GM23338 (cell line): ENCODE measurements around the gene ITGB5. TPM values are rescaled to one million over a fixed set of nuclear protein-coding genes. Genes with fewer than 3 reads are reported as not detected.

ENCODE experiments used
- ATAC-seq: fragments of 200-7000 bp; cut with Tn5 transposase; 3 replicates; pipeline ENCODE4 v1.9.1; 2020
- DNase-seq: peaks from one replicate; pipeline ENCODE4 v3.0.0-alpha.2; 2015; ENCODE audit warnings: low spot score
- H2AFZ ChIP-seq: fragments of 200-600 bp; sonication (generic); 2 replicates; pipeline ENCODE4 v1.8.0; 2016; ENCODE audit warnings: antibody characterized with exemption, mild to moderate bottlenecking, moderate library complexity
- H3F3A ChIP-seq: fragments of 200-600 bp; sonication (generic); replicated peaks from 2 replicates; pipeline ENCODE4 v1.8.0; 2017; ENCODE audit warnings: antibody characterized with exemption, mixed run types, low read depth
- H3K27ac ChIP-seq: fragments of 200-600 bp; sonication (generic); 2 replicates; pipeline ENCODE4 v1.6.1; 2016; ENCODE audit warnings: low read depth
- H3K27me3 ChIP-seq: fragments of 200-600 bp; sonication (generic); 2 replicates; pipeline ENCODE4 v1.8.0; 2016; ENCODE audit warnings: mild to moderate bottlenecking, mixed run types, moderate library complexity; ENCODE audit not compliant: insufficient read depth
- H3K36me3 ChIP-seq: fragments of 200-600 bp; sonication (generic); 2 replicates; pipeline ENCODE4 v1.8.0; 2016; ENCODE audit warnings: mild to moderate bottlenecking; ENCODE audit not compliant: insufficient read depth
- H3K4me1 ChIP-seq: fragments of 200-600 bp; sonication (generic); 2 replicates; pipeline ENCODE4 v1.8.0; 2016; ENCODE audit warnings: mild to moderate bottlenecking, moderate library complexity; ENCODE audit not compliant: insufficient read depth
- H3K4me2 ChIP-seq: fragments of 200-600 bp; sonication (generic); 2 replicates; pipeline ENCODE4 v1.7.1; 2017; ENCODE audit warnings: mixed run types
- H3K4me3 ChIP-seq: fragments of 200-600 bp; sonication (generic); 2 replicates; pipeline ENCODE4 v1.6.1; 2016; ENCODE audit warnings: mixed run types
- H3K79me2 ChIP-seq: fragments of 200-600 bp; sonication (generic); replicated peaks from 2 replicates; pipeline ENCODE4 v1.8.0; 2017; ENCODE audit warnings: mild to moderate bottlenecking; ENCODE audit not compliant: insufficient read depth
- H3K9me2 ChIP-seq: fragments of 200-600 bp; sonication (generic); 2 replicates; pipeline ENCODE4 v1.8.0; 2017; ENCODE audit not compliant: insufficient read depth
- H4K20me1 ChIP-seq: fragments of 200-600 bp; sonication (generic); replicated peaks from 2 replicates; pipeline ENCODE4 v1.8.0; 2017; ENCODE audit warnings: mild to moderate bottlenecking; ENCODE audit not compliant: insufficient read depth
- H3K27ac Mint-ChIP-seq: 2 replicates; pipeline ENCODE4 v1.8.0; 2020; ENCODE audit warnings: inconsistent platforms, mild to moderate bottlenecking, moderate library complexity, mixed read lengths
- H3K27me3 Mint-ChIP-seq: 3 replicates; pipeline ENCODE4 v1.8.0; 2022; ENCODE audit warnings: low read depth, mild to moderate bottlenecking, moderate library complexity, mixed read lengths, inconsistent platforms; ENCODE audit not compliant: insufficient read depth, poor library complexity
- H3K36me3 Mint-ChIP-seq: 3 replicates; pipeline ENCODE4 v1.8.0; 2021; ENCODE audit warnings: low read depth, mild to moderate bottlenecking, inconsistent platforms, moderate library complexity, mixed read lengths
- H3K4me1 Mint-ChIP-seq: 3 replicates; pipeline ENCODE4 v1.8.0; 2020; ENCODE audit warnings: mild to moderate bottlenecking, inconsistent platforms, mixed read lengths
- H3K4me3 Mint-ChIP-seq: 3 replicates; pipeline ENCODE4 v1.8.0; 2021; ENCODE audit warnings: moderate library complexity, mild to moderate bottlenecking, inconsistent platforms, mixed read lengths
- H3K9me3 Mint-ChIP-seq: 3 replicates; pipeline ENCODE4 v1.8.0; 2020; ENCODE audit warnings: moderate library complexity, mild to moderate bottlenecking, inconsistent platforms, mixed read lengths
- REST ChIP-seq: IDR thresholded peaks from one replicate; pipeline ENCODE4 v1.6.1; 2018; ENCODE audit warnings: antibody characterized with exemption; ENCODE audit not compliant: unreplicated experiment
- polyA plus RNA-seq: library from polyadenylated mRNA; unstranded; fragments of >200 nt; fragmentation: Nextera tagmentation; extraction: Ambion mirVana; gene quantifications from 2 replicates; pipeline ENCODE4 v1.2.1, GENCODE V29; 2016
- total RNA-seq: library from RNA; depleted of rRNA; stranded (reverse); fragments of >200 nt; shearing (Covaris generic); gene quantifications from 2 replicates; pipeline ENCODE4 v1.2.3, GENCODE V29; 2014
- TF ChIP-seq, protein P1 (sequence below), 2 experiments: fragments of 200-600 bp in 1 of 2; sonication (generic) in 1 of 2; conservative IDR thresholded peaks; 2 replicates each; pipeline versions ENCODE4 v1.5.1 to v1.6.1; 2016 to 2017; ENCODE audit warnings: antibody characterized with exemption in 2 of 2, low read depth in 2 of 2, mild to moderate bottlenecking in 2 of 2, moderate library complexity in 1 of 2
- TF ChIP-seq, protein P2 (sequence below): fragments of 250-450 bp; sonication (Bioruptor Pico); IDR thresholded peaks from 2 replicates; pipeline ENCODE4 v1.5.0; 2020; ENCODE audit warnings: mild to moderate bottlenecking, moderate library complexity

The ITGB5 gene
- total and polyA plus RNA-seq, 2 experiments from 2014 or later, result 68.2 to 269 TPM

- TF ChIP-seq, protein P1, sequence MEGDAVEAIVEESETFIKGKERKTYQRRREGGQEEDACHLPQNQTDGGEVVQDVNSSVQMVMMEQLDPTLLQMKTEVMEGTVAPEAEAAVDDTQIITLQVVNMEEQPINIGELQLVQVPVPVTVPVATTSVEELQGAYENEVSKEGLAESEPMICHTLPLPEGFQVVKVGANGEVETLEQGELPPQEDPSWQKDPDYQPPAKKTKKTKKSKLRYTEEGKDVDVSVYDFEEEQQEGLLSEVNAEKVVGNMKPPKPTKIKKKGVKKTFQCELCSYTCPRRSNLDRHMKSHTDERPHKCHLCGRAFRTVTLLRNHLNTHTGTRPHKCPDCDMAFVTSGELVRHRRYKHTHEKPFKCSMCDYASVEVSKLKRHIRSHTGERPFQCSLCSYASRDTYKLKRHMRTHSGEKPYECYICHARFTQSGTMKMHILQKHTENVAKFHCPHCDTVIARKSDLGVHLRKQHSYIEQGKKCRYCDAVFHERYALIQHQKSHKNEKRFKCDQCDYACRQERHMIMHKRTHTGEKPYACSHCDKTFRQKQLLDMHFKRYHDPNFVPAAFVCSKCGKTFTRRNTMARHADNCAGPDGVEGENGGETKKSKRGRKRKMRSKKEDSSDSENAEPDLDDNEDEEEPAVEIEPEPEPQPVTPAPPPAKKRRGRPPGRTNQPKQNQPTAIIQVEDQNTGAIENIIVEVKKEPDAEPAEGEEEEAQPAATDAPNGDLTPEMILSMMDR (conservative IDR thresholded peaks at IDR 0.05; ENCODE audit: low read depth in 2 of 2), result peak; percentile 38 to 65
- TF ChIP-seq, protein P2, sequence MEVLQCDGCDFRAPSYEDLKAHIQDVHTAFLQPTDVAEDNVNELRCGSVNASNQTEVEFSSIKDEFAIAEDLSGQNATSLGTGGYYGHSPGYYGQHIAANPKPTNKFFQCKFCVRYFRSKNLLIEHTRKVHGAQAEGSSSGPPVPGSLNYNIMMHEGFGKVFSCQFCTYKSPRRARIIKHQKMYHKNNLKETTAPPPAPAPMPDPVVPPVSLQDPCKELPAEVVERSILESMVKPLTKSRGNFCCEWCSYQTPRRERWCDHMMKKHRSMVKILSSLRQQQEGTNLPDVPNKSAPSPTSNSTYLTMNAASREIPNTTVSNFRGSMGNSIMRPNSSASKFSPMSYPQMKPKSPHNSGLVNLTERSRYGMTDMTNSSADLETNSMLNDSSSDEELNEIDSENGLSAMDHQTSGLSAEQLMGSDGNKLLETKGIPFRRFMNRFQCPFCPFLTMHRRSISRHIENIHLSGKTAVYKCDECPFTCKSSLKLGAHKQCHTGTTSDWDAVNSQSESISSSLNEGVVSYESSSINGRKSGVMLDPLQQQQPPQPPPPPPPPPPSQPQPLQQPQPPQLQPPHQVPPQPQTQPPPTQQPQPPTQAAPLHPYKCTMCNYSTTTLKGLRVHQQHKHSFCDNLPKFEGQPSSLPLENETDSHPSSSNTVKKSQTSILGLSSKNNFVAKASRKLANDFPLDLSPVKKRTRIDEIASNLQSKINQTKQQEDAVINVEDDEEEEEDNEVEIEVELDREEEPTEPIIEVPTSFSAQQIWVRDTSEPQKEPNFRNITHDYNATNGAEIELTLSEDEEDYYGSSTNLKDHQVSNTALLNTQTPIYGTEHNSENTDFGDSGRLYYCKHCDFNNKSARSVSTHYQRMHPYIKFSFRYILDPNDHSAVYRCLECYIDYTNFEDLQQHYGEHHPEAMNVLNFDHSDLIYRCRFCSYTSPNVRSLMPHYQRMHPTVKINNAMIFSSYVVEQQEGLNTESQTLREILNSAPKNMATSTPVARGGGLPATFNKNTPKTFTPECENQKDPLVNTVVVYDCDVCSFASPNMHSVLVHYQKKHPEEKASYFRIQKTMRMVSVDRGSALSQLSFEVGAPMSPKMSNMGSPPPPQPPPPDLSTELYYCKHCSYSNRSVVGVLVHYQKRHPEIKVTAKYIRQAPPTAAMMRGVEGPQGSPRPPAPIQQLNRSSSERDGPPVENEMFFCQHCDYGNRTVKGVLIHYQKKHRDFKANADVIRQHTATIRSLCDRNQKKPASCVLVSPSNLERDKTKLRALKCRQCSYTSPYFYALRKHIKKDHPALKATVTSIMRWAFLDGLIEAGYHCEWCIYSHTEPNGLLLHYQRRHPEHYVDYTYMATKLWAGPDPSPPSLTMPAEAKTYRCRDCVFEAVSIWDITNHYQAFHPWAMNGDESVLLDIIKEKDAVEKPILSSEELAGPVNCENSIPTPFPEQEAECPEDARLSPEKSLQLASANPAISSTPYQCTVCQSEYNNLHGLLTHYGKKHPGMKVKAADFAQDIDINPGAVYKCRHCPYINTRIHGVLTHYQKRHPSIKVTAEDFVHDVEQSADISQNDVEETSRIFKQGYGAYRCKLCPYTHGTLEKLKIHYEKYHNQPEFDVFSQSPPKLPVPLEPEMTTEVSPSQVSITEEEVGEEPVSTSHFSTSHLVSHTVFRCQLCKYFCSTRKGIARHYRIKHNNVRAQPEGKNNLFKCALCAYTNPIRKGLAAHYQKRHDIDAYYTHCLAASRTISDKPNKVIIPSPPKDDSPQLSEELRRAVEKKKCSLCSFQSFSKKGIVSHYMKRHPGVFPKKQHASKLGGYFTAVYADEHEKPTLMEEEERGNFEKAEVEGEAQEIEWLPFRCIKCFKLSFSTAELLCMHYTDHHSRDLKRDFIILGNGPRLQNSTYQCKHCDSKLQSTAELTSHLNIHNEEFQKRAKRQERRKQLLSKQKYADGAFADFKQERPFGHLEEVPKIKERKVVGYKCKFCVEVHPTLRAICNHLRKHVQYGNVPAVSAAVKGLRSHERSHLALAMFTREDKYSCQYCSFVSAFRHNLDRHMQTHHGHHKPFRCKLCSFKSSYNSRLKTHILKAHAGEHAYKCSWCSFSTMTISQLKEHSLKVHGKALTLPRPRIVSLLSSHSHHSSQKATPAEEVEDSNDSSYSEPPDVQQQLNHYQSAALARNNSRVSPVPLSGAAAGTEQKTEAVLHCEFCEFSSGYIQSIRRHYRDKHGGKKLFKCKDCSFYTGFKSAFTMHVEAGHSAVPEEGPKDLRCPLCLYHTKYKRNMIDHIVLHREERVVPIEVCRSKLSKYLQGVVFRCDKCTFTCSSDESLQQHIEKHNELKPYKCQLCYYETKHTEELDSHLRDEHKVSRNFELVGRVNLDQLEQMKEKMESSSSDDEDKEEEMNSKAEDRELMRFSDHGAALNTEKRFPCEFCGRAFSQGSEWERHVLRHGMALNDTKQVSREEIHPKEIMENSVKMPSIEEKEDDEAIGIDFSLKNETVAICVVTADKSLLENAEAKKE (CRISPR knock-in tag), result no peak
- no peak for TF ChIP-seq REST
- no peak overlapping the region for H3K4me2 ChIP-seq
- no peaks in the 10 kb centered on the region for H3K9me2 ChIP-seq
- no peaks in the 10 kb centered on the region for H3K9me3 Mint-ChIP-seq
- no peaks in the 10 kb centered on the region for H3K27me3 ChIP-seq
- H3K36me3 ChIP-seq, result peaks cover 28% of the 10 kb centered on the region
- peaks cover 5% of the 10 kb centered on the region for H4K20me1 ChIP-seq
- peaks cover 1% of the 10 kb centered on the region for H3K4me1 ChIP-seq
- 0 out of 2 replicates have a peak, but pooled peaks cover 16% of the 10 kb centered on the region for H3F3A ChIP-seq
- H3K4me3 Mint-ChIP-seq, result no peak overlapping the region
- peaks cover 13% of the 10 kb centered on the region for H3K27me3 Mint-ChIP-seq
- no peak overlapping the region for H2AFZ ChIP-seq
- H3K27ac Mint-ChIP-seq, result no peak overlapping the region
- H3K4me1 Mint-ChIP-seq, result peaks cover 17% of the 10 kb centered on the region
- H3K79me2 ChIP-seq, result 0 out of 2 replicates have a peak, but pooled peaks cover 1% of the 10 kb centered on the region
- DNase-seq, result peak; percentile 43
- no peak overlapping the region for H3K4me3 ChIP-seq
- peak; percentile 87 for ATAC-seq
- peaks cover 85% of the 10 kb centered on the region for H3K36me3 Mint-ChIP-seq
- H3K27ac ChIP-seq, result no peak overlapping the region
These were observed 118.4 kb downstream of the ITGB5 start for GRCh38 chr3:124768812-124769211.
